SW480 (cell line): ENCODE results near the gene LOXL3.
"Not testable (repeated sequence)": the region's sequence is repeated elsewhere in the genome, so short reads cannot be mapped to it uniquely, and the experiment has no call there.

Source experiments
- DNase-seq: peaks from one replicate; pipeline ENCODE4 v3.0.0-alpha.2; 2016; ENCODE audit warnings: low spot score

Gene LOXL3

GRCh38 chr2:74572178-74572925, 18.6 kb upstream of the LOXL3 start:
- DNase-seq, result no peak

- no peak for DNase-seq
These were observed 17.3 kb upstream of the LOXL3 start for GRCh38 chr2:74571058-74571457.

DNA sequence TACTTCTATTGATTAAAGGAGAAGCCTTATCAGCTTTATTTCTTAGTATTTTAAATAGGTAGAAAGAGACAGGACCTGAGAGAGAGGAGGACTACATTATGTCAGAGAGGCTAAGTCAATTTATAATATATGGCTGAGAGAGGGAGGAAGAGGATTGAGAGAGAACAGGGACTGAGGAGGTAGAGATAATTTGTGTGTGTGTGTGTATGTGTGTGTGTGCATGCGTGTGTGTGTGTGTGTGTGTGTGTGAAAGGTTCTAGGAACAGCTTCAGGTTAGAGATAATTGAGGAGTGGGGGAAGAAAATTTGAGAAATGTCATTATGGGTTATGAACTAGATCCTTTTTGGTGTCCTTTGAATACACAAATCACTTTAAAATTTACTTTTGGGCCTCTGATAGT, 15.9 kb upstream of the LOXL3 start:
- DNase-seq, result no peak

DNA sequence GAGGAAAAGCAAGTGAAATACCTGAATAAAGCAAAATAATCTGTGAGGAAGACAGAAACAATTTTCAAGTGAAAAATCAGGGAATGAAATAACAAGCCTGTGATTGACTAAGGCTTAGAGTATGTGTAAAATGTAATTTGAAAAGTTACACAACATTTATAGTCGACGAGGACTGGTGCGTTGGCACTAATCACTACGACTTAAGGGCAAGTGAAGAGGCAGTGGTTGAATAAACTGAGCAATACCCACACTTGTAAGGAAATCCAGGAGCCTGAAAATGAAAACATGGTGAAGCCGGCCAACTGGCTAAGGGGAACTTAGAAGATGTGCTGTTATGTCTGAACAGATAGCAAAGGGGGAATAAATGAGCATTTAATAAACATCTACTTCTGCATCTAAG, 14.1 kb upstream of the LOXL3 start:
- DNase-seq, result no peak

DNA sequence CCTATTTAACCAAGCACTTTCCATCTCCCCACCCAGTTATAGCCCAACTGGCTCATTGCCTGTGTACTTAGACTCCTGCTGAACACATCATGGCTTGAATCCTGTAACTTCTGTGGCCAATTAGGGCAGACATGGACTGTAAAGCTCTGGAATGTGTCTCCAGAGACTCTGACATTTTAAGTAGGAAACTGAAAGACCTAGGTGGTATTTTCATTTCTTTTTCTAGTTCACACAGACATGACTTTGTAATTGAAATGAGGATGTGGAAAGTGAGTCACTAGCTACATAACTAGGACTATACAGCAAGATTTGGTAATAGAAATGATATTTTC, 13.0 kb upstream of the LOXL3 start:
- no peak for DNase-seq

DNA sequence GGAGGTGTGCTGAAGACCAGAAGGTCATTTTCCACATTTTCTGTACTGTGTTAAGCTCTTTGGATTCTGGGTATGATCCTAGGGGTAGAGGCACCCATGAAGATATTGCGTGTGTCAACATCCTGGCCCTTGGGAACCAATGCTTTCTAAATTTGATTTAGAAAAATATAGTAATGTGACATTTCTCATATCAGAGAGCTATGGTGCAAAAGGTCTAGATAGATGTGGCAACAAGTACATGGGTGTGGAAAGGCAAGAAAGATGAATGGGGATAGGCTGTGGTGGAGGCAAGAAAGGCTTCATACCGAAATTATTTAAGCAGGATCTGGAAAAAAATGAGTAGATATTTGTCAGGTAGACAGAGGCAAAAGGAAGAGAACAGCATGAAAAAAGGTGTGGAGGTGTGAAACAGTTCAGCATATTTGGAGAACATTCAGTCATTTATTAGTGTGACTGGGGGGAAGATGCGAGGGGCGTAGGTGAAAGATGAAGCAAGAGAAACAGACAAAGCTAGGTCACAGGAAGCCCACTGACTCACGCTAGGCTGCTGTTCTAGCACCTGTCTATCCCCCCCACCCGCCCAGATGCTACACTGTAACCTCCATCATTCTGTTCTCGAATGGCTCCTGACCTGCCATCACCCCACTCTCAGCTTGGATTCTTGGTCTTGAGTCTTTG, 12.5 kb upstream of the LOXL3 start:
- DNase-seq, result no peak

GRCh38 chr2:74564222-74564621, 10.5 kb upstream of the LOXL3 start:
- no peak for DNase-seq

GRCh38 chr2:74562126-74562775, 8.5 kb upstream of the LOXL3 start:
- peak; percentile 36 for DNase-seq

- DNase-seq, result not testable (repeated sequence)
These were observed 7.3 kb upstream of the LOXL3 start for GRCh38 chr2:74561022-74561421.

- DNase-seq, result peak; percentile 93
These were observed 6.8 kb upstream of the LOXL3 start for GRCh38 chr2:74560591-74560990.

DNA sequence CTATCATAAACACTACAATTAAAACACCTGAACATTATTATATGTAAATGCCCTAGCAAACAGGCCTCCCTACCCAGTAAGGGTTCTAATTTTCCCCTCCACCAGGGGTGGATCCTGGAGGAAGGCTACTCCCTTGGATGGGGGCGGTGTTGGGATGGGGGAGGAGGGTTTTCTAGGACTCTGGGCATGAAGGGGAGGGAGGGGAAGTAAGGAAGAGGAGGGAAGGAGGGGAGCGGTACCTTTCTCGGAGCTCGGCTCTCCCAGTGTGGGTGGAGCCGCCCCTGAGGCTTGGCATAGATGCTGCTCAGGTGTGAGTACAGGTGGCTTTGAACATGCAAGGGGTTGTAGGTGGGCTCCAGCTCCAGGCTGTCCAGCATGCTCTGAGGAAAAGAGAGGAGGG, 6.2 kb upstream of the LOXL3 start:
- peak; percentile 37 for DNase-seq

DNA sequence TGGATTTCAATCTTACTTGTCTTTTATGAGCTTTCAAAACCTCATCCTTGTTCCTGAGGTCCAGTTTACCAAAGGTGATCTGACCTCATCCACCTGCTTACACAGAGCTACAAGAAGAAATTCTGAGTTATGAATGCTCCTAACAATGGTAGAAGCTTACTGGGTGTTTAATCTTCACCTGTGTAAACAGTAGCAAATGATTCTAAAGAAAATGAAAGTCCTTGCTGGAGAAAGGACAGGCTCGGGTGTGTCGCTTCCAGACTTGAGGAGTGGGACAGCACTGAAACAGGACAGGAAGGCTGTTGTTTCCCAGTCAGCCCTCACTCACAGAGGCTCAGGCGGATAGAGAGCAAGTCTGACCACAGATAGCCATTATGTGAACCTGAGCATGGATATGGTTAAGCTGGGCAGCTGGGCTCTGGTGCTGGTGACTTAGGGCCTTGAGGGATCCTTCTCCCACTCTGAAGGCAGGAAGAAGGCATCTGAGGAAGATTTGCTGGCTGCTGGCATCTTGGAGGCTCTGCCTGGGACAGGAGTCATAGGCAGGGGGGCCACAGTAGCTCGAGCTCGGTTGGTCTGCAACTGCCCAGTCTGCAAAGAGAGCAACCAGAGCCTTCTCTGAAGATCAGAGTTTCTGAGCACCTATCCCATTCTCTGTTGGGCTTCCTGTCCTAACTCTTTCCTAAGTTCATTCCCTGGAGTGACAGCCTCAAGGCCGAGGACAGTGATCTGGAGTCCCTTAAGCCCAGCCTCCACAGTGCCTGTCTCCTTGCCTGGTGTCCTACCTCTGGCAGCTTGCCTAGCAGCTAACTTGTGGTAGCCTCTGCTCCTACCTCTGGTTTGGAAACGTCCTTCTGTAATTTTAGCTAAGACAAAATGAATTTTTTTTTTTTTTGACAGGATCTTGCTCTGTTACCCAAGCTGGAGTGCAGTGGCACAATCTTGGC, 4.8 kb upstream of the LOXL3 start:
- no peak for DNase-seq

DNA sequence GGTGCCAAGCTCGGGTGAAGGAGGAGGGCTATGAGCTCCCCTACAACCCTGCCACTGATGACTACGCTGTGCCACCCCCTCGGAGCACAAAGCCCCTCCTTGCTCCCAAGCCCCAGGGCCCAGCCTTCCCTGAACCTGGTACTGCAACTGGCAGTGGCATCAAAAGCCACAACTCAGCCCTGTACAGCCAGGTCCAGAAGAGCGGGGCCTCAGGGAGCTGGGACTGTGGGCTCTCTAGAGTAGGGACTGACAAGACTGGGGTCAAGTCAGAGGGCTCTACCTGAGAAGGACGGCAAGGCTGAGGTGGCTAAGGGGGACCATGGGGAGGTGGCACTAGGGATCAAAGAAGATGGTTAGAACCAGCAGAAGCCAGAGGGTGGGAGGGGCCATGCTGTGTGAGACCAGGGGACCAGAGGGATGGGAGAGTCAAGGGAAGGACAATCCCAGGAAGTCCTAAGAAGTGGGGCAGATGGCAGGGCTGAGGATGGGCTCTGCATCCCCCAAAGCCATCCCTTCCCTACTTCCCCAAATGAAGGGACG, 3.2 kb upstream of the LOXL3 start:
- no peak for DNase-seq

DNA sequence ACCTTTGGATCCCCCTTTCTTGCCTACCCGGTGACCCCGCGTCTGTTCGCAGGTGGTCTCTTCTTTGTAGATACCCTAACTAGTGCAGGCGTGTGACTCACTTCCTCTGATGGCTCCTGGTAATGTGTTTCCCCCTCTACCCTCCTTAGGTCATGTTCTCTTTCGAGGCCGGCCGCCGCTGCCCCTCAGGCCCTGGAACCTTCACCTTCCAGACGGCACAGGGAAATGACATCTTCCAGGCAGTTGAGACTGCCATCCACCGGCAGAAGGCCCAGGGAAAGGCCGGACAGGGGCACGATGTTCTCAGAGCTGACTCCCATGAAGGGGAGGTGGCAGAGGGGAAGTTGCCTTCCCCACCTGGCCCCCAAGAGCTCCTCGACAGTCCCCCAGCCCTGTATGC, 2.4 kb upstream of the LOXL3 start:
- DNase-seq, result no peak

DNA sequence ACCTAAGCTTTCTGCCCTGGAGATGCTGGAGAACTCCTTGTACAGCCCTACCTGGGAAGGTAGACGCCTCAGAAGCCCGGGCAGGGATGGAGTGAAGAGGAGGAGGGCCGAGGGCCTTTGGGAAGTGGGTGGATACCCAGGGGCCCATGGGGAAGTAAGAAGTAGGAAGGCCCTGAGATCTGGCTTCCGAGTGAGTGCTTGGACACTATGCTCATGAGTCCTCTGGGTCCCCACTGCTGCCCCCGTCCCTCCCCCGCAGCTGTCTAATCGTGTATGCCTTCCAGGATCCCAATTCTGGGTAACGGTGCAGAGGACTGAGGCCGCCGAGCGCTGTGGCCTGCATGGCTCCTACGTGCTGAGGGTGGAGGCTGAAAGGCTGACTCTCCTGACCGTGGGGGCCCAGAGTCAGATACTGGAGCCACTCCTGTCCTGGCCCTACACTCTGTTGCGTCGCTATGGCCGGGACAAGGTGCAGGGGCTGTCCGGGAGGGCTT, 1.9 kb upstream of the LOXL3 start:
- no peak for DNase-seq

- peak; percentile 72 for DNase-seq
These were observed 1.2 kb upstream of the LOXL3 start for GRCh38 chr2:74554820-74555531.

- DNase-seq, result no peak
These were observed 579 bp downstream of the LOXL3 start for GRCh38 chr2:74552914-74553811.

DNA sequence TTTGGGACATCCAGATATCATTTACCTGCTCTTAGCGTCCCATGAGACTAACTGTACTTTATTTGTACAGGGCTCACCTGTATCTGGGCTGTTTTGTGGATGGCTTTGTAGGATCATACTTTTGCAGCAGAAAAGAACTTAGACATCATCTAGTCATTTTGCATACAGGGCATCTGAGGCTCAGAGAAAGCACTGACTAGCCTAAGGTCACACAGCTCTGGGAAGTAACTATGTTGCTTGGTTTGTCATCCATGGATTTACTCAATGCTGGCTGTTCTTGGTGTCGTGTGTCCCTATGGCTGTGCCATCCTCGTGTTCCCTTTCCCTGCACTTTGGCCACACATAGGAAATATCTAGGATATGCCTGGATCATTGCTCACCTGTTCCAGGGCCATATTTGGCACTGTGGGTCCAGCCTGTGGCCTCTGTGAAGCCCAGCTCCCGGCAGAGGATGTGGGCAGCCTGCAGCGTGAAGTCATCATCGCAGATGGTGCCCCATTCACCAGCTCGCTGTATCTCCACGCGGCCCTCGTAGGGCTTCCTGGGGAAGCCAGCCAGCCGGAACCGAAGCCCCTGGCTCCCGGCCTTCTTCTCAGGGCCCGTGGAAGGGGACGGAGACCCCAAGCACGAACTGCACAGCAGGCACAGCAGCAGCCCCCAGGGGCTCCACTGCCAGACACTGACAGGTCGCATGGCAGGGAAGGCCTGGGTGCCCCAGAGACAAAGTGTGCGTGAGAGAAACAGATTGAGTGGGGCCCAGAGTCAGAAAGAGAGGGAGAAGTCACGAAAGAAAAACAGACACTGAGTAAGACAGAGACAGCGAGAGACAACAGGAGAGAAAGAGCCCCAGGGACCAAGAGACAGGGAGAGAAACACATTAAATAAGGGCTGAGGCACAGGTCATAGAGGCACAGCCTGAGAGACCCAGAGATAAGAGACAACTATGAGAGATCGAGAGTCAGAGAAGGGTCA, 1.5 kb downstream of the LOXL3 start:
- DNase-seq, result no peak

DNA sequence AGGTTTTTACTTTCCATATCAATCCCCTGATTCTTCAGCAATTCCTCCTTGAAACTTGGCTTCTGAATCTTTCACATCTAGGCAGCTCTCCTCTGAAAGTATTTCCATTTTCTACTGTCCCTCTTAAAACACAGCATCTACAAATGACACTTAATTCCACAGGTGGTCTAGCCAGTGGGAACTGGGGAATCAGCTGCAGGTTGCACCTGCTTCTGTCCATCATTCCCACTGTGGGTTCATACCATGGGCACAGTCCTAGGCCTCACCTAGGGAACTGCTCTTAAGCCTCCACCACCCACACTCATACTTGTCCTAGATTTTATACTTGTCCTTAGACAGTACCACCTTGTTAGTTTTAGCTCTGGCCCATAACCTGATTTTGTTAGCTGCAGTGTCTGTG, 2.2 kb downstream of the LOXL3 start:
- no peak for DNase-seq
